NCI-H446 (cell line): ENCODE results near the gene CUTA.

Experiments
- DNase-seq, 2 experiments: peaks; one replicate each; lab custom pipeline; 2025; lab: John Stamatoyannopoulos, UW

The CUTA gene

GRCh38 chr6:33421344-33421643 is 3.4 kb upstream of the CUTA start:
- no peak for DNase-seq

GRCh38 chr6:33420491-33421343 is 2.8 kb upstream of the CUTA start:
- peak in 1 of 2 experiments; percentile 40 for DNase-seq

GRCh38 chr6:33419580-33420490 is 1.9 kb upstream of the CUTA start, which contains the start of gene SYNGAP1:
TSS of gene SYNGAP1 (plus strand) at chr6:33420065. CDS start at chr6:33420265, 200 bp downstream.
- no peak for DNase-seq

GRCh38 chr6:33418690-33419291 is 884 bp upstream of the CUTA start:
- DNase-seq, result no peak

GRCh38 chr6:33417128-33417902 is 592 bp downstream of the CUTA start:
- DNase-seq, result no peak

GRCh38 chr6:33416386-33417127 is 1.4 kb downstream of the CUTA start:
- no peak for DNase-seq

- no peak for DNase-seq
Observed at GRCh38 chr6:33415831-33416230, 2.1 kb downstream of the CUTA start.

GRCh38 chr6:33414592-33415271 is 3.2 kb downstream of the CUTA start:
- no peak for DNase-seq

- DNase-seq, result no peak
Observed at GRCh38 chr6:33413241-33414120, 4.4 kb downstream of the CUTA start.

GRCh38 chr6:33412140-33413009 is 5.5 kb downstream of the CUTA start:
- no peak for DNase-seq

GRCh38 chr6:33411632-33412005 is 6.3 kb downstream of the CUTA start:
- no peak for DNase-seq

GRCh38 chr6:33410711-33411631 is 6.9 kb downstream of the CUTA start, which contains the start of gene PHF1:
TSS of gene PHF1 (plus strand) at chr6:33411014. CDS start at chr6:33412264, 1,250 bp downstream.
- no peak for DNase-seq

- DNase-seq, result peak; percentile 97 to 99
Observed at GRCh38 chr6:33410050-33410710, 7.7 kb downstream of the CUTA start.

- DNase-seq, result no peak
Observed at GRCh38 chr6:33407132-33407718, 10.7 kb downstream of the CUTA start.

- no peak for DNase-seq
Observed at GRCh38 chr6:33406126-33406525, 11.8 kb downstream of the CUTA start.

- no peak for DNase-seq
Observed at GRCh38 chr6:33405386-33405940, 12.4 kb downstream of the CUTA start.
